ENCODE results near the gene ZNF669.
A peak's percentile ranks its signal among the peaks of the same experiment; 100 is the strongest.
"Not testable (repeated sequence)": the region's sequence is repeated elsewhere in the genome, so short reads cannot be mapped to it uniquely, and the experiment has no call there.

Gene ZNF669

GRCh38 chr1:247103859-247104591 is at the start of gene ZNF669:
Gene ZNF669, minus strand, starts transcription at chr1:247104356. Its CDS starts 157 bp downstream, at chr1:247104199.
- H3K9me3 ChIP-seq (ENCODE audit: control insufficient read depth in 2 of 2, low read length in 2 of 2) = no peaks in the 10 kb centered on the region
- peak within 1 kb of the TSS; percentile 91 to 98 for H3K4me3 ChIP-seq (ENCODE audit: low read length in 2 of 2)
- H3K4me1 ChIP-seq (ENCODE audit: control insufficient read depth, insufficient read depth, low read length) = peaks cover 11% of the 10 kb centered on the region
- peak within 1 kb of the TSS; percentile 88 to 91 for H3K9ac ChIP-seq (ENCODE audit: low read length in 2 of 2)
- H3K36me3 ChIP-seq (ENCODE audit: control insufficient read depth in 2 of 2, insufficient read depth in 2 of 2, low read length in 2 of 2) = peaks cover 12 to 17% of the 10 kb centered on the region in 2 donors
- peak within 1 kb of the TSS; percentile 53 for H3K27ac ChIP-seq (ENCODE audit: low read length)
- H3K27me3 ChIP-seq (ENCODE audit: control insufficient read depth in 1 of 2, insufficient read depth in 2 of 2, low read length in 2 of 2) = no peaks in the 10 kb centered on the region

GRCh38 chr1:247147781-247148180 is 43.6 kb upstream of the ZNF669 start:
- Histone ChIP-seq H3K4me3 (ENCODE audit: low read length in 2 of 2) (no peak overlapping the region), H3K9me3 (ENCODE audit: control insufficient read depth in 2 of 2, low read length in 2 of 2) (peaks cover 6 to 9% of the 10 kb centered on the region in 2 donors)

GRCh38 chr1:247147120-247147519 is 43.0 kb upstream of the ZNF669 start:
- not testable (repeated sequence) for H3K36me3 ChIP-seq (ENCODE audit: control insufficient read depth in 2 of 2, insufficient read depth in 2 of 2, low read length in 2 of 2); H3K4me1 ChIP-seq (ENCODE audit: control insufficient read depth, insufficient read depth, low read length); H3K27me3 ChIP-seq (ENCODE audit: control insufficient read depth in 1 of 2, insufficient read depth in 2 of 2, low read length in 2 of 2); H3K4me3 ChIP-seq (ENCODE audit: low read length in 2 of 2); H3K27ac ChIP-seq (ENCODE audit: low read length); H3K9ac ChIP-seq (ENCODE audit: low read length in 2 of 2); H3K9me3 ChIP-seq (ENCODE audit: control insufficient read depth in 2 of 2, low read length in 2 of 2)

More at GRCh38 chr1:247147781-247148180, 43.6 kb upstream of the ZNF669 start:
- H3K4me1 ChIP-seq (ENCODE audit: control insufficient read depth, insufficient read depth, low read length) = no peaks in the 10 kb centered on the region
- no peak overlapping the region for H3K27ac ChIP-seq (ENCODE audit: low read length)
- H3K9ac ChIP-seq (ENCODE audit: low read length in 2 of 2) = no peak overlapping the region
- no peaks in the 10 kb centered on the region for H3K27me3 ChIP-seq (ENCODE audit: control insufficient read depth in 1 of 2, insufficient read depth in 2 of 2, low read length in 2 of 2)
- peaks cover 0 to 4% of the 10 kb centered on the region in 2 donors for H3K36me3 ChIP-seq (ENCODE audit: control insufficient read depth in 2 of 2, insufficient read depth in 2 of 2, low read length in 2 of 2)

GRCh38 chr1:247146671-247147070 is 42.5 kb upstream of the ZNF669 start:
- no peak overlapping the region for H3K9ac ChIP-seq (ENCODE audit: low read length in 2 of 2)
- H3K9me3 ChIP-seq (ENCODE audit: control insufficient read depth in 2 of 2, low read length in 2 of 2) = peaks cover 6 to 11% of the 10 kb centered on the region in 2 donors
- H3K36me3 ChIP-seq (ENCODE audit: control insufficient read depth in 2 of 2, insufficient read depth in 2 of 2, low read length in 2 of 2) = peaks cover 0 to 4% of the 10 kb centered on the region in 2 donors
- H3K4me1 ChIP-seq (ENCODE audit: control insufficient read depth, insufficient read depth, low read length) = no peaks in the 10 kb centered on the region
- H3K4me3 ChIP-seq (ENCODE audit: low read length in 2 of 2) = no peak overlapping the region
- no peak overlapping the region for H3K27ac ChIP-seq (ENCODE audit: low read length)
- no peaks in the 10 kb centered on the region for H3K27me3 ChIP-seq (ENCODE audit: control insufficient read depth in 1 of 2, insufficient read depth in 2 of 2, low read length in 2 of 2)

- Histone ChIP-seq H3K4me3 (ENCODE audit: low read length in 2 of 2) (no peak overlapping the region), H3K27ac (ENCODE audit: low read length) (no peak overlapping the region), H3K9ac (ENCODE audit: low read length in 2 of 2) (no peak overlapping the region), H3K9me3 (ENCODE audit: control insufficient read depth in 2 of 2, low read length in 2 of 2) (peaks cover 11 to 16% of the 10 kb centered on the region in 2 donors), H3K27me3 (ENCODE audit: control insufficient read depth in 1 of 2, insufficient read depth in 2 of 2, low read length in 2 of 2) (no peaks in the 10 kb centered on the region), H3K4me1 (ENCODE audit: control insufficient read depth, insufficient read depth, low read length) (no peaks in the 10 kb centered on the region), H3K36me3 (ENCODE audit: control insufficient read depth in 2 of 2, insufficient read depth in 2 of 2, low read length in 2 of 2) (peaks cover 0 to 4% of the 10 kb centered on the region in 2 donors)
Measured at GRCh38 chr1:247145279-247145678, 41.1 kb upstream of the ZNF669 start.

- not testable (repeated sequence) for H3K9ac ChIP-seq (ENCODE audit: low read length in 2 of 2); H3K36me3 ChIP-seq (ENCODE audit: control insufficient read depth in 2 of 2, insufficient read depth in 2 of 2, low read length in 2 of 2); H3K27ac ChIP-seq (ENCODE audit: low read length); H3K4me1 ChIP-seq (ENCODE audit: control insufficient read depth, insufficient read depth, low read length); H3K27me3 ChIP-seq (ENCODE audit: control insufficient read depth in 1 of 2, insufficient read depth in 2 of 2, low read length in 2 of 2); H3K4me3 ChIP-seq (ENCODE audit: low read length in 2 of 2)
- H3K9me3 ChIP-seq (ENCODE audit: control insufficient read depth in 2 of 2, low read length in 2 of 2) = peaks cover 22 to 25% of the 10 kb centered on the region in 2 donors
Measured at GRCh38 chr1:247139557-247139956, 35.4 kb upstream of the ZNF669 start.

GRCh38 chr1:247131236-247131635 is 27.1 kb upstream of the ZNF669 start:
- H3K27ac ChIP-seq (ENCODE audit: low read length) = no peak overlapping the region
- H3K9ac ChIP-seq (ENCODE audit: low read length in 2 of 2) = no peak overlapping the region
- H3K36me3 ChIP-seq (ENCODE audit: control insufficient read depth in 2 of 2, insufficient read depth in 2 of 2, low read length in 2 of 2) = no peaks in the 10 kb centered on the region
- H3K27me3 ChIP-seq (ENCODE audit: control insufficient read depth in 1 of 2, insufficient read depth in 2 of 2, low read length in 2 of 2) = no peaks in the 10 kb centered on the region
- no peak overlapping the region for H3K4me3 ChIP-seq (ENCODE audit: low read length in 2 of 2)
- H3K4me1 ChIP-seq (ENCODE audit: control insufficient read depth, insufficient read depth, low read length) = no peaks in the 10 kb centered on the region
- peaks cover 0 to 10% of the 10 kb centered on the region in 2 donors for H3K9me3 ChIP-seq (ENCODE audit: control insufficient read depth in 2 of 2, low read length in 2 of 2)

- not testable (repeated sequence) for H3K27ac ChIP-seq (ENCODE audit: low read length); H3K4me1 ChIP-seq (ENCODE audit: control insufficient read depth, insufficient read depth, low read length); H3K9ac ChIP-seq (ENCODE audit: low read length in 2 of 2); H3K36me3 ChIP-seq (ENCODE audit: control insufficient read depth in 2 of 2, insufficient read depth in 2 of 2, low read length in 2 of 2); H3K27me3 ChIP-seq (ENCODE audit: control insufficient read depth in 1 of 2, insufficient read depth in 2 of 2, low read length in 2 of 2); H3K9me3 ChIP-seq (ENCODE audit: control insufficient read depth in 2 of 2, low read length in 2 of 2)
- peak overlapping the region in 1 of 2 donors; percentile 35 for H3K4me3 ChIP-seq (ENCODE audit: low read length in 2 of 2)
Measured at GRCh38 chr1:247127519-247128282, 23.5 kb upstream of the ZNF669 start.

- not testable (repeated sequence) for H3K27me3 ChIP-seq (ENCODE audit: control insufficient read depth in 1 of 2, insufficient read depth in 2 of 2, low read length in 2 of 2); H3K36me3 ChIP-seq (ENCODE audit: control insufficient read depth in 2 of 2, insufficient read depth in 2 of 2, low read length in 2 of 2); H3K9me3 ChIP-seq (ENCODE audit: control insufficient read depth in 2 of 2, low read length in 2 of 2); H3K4me3 ChIP-seq (ENCODE audit: low read length in 2 of 2); H3K9ac ChIP-seq (ENCODE audit: low read length in 2 of 2); H3K4me1 ChIP-seq (ENCODE audit: control insufficient read depth, insufficient read depth, low read length); H3K27ac ChIP-seq (ENCODE audit: low read length)
Measured at GRCh38 chr1:247126601-247127000, 22.4 kb upstream of the ZNF669 start.

GRCh38 chr1:247126166-247126565 is 22.0 kb upstream of the ZNF669 start:
- H3K9me3 ChIP-seq (ENCODE audit: control insufficient read depth in 2 of 2, low read length in 2 of 2); H3K36me3 ChIP-seq (ENCODE audit: control insufficient read depth in 2 of 2, insufficient read depth in 2 of 2, low read length in 2 of 2); H3K4me1 ChIP-seq (ENCODE audit: control insufficient read depth, insufficient read depth, low read length); H3K27me3 ChIP-seq (ENCODE audit: control insufficient read depth in 1 of 2, insufficient read depth in 2 of 2, low read length in 2 of 2); H3K9ac ChIP-seq (ENCODE audit: low read length in 2 of 2); H3K4me3 ChIP-seq (ENCODE audit: low read length in 2 of 2); H3K27ac ChIP-seq (ENCODE audit: low read length): not testable (repeated sequence)

- no peak overlapping the region for H3K9ac ChIP-seq (ENCODE audit: low read length in 2 of 2)
- H3K27me3 ChIP-seq (ENCODE audit: control insufficient read depth in 1 of 2, insufficient read depth in 2 of 2, low read length in 2 of 2) = no peaks in the 10 kb centered on the region
- H3K36me3 ChIP-seq (ENCODE audit: control insufficient read depth in 2 of 2, insufficient read depth in 2 of 2, low read length in 2 of 2) = no peaks in the 10 kb centered on the region
- no peak overlapping the region for H3K4me3 ChIP-seq (ENCODE audit: low read length in 2 of 2)
- no peak overlapping the region for H3K27ac ChIP-seq (ENCODE audit: low read length)
- no peaks in the 10 kb centered on the region for H3K9me3 ChIP-seq (ENCODE audit: control insufficient read depth in 2 of 2, low read length in 2 of 2)
- H3K4me1 ChIP-seq (ENCODE audit: control insufficient read depth, insufficient read depth, low read length) = no peaks in the 10 kb centered on the region
Measured at GRCh38 chr1:247121382-247121781, 17.2 kb upstream of the ZNF669 start.
